PC-3 (cell line): ENCODE data around the gene ZRANB1. TPM values are rescaled to one million over a fixed set of nuclear protein-coding genes. Genes with fewer than 3 reads are reported as not detected.

ENCODE experiments used
- ATAC-seq: fragments of 200-7000 bp; cut with Tn5 transposase; 2 replicates; pipeline ENCODE4 v1.9.1; 2020; ENCODE audit warnings: mild to moderate bottlenecking, moderate library complexity
- BruUV-seq: library from RNA; stranded (reverse); fragments of 400-500 nt; replicated peaks from 2 replicates; lab custom pipeline; 2021; lab: Mats Ljungman, UMichigan
- CTCF ChIA-PET: fragments of 300-600 bp; sonication (Branson Sonifier 250); formaldehyde crosslinking; loops from one replicate; lab custom pipeline; 2022; ENCODE audit warnings: antibody characterized with exemption; lab: Charles Lee
- POLR2A ChIA-PET: fragments of 300-600 bp; sonication (Branson Sonifier 250); formaldehyde crosslinking; loops from one replicate; lab custom pipeline; 2022; ENCODE audit warnings: antibody characterized with exemption; ENCODE audit not compliant: unreplicated experiment; lab: Charles Lee
- DNase-seq: peaks from one replicate; pipeline ENCODE4 v3.0.0-alpha.2; 2015
- H2AFZ ChIP-seq: fragments of 300-600 bp; sonication (generic); 2 replicates; pipeline ENCODE4 v1.6.0; 2016; ENCODE audit warnings: antibody characterized with exemption, low read length
- H3F3A ChIP-seq: fragments of 300-600 bp; sonication (generic); one replicate; pipeline ENCODE4 v1.6.0; 2017; ENCODE audit warnings: antibody characterized with exemption, low read length, control low read depth, mild to moderate bottlenecking; ENCODE audit not compliant: unreplicated experiment
- H3K27ac ChIP-seq: fragments of 300-600 bp; sonication (generic); 2 replicates; pipeline ENCODE4 v1.5.1; 2016; ENCODE audit warnings: mild to moderate bottlenecking, low read length
- H3K27me3 ChIP-seq: fragments of 300-600 bp; sonication (generic); 2 replicates; pipeline ENCODE4 v1.6.1; 2016; ENCODE audit warnings: low read length, mixed read lengths
- H3K36me3 ChIP-seq: fragments of 300-600 bp; sonication (generic); 2 replicates; pipeline ENCODE4 v1.6.1; 2016; ENCODE audit warnings: low read depth, mixed run types, low read length, mixed read lengths
- H3K4me1 ChIP-seq: fragments of 300-600 bp; sonication (generic); 2 replicates; pipeline ENCODE4 v1.5.1; 2016; ENCODE audit warnings: low read length; ENCODE audit not compliant: insufficient read depth
- H3K4me2 ChIP-seq: fragments of 300-600 bp; sonication (generic); 2 replicates; pipeline ENCODE4 v1.6.0; 2016; ENCODE audit warnings: low read length
- H3K4me3 ChIP-seq: fragments of 300-600 bp; sonication (generic); 2 replicates; pipeline ENCODE4 v1.5.1; 2016; ENCODE audit warnings: mild to moderate bottlenecking, low read length, mixed read lengths
- H3K79me2 ChIP-seq: fragments of 300-600 bp; sonication (generic); 2 replicates; pipeline ENCODE4 v1.6.1; 2017; ENCODE audit warnings: low read length, mixed read lengths
- H3K9ac ChIP-seq: fragments of 300-600 bp; sonication (generic); 2 replicates; pipeline ENCODE4 v1.6.0; 2016; ENCODE audit warnings: mild to moderate bottlenecking, low read length
- H3K9me2 ChIP-seq: fragments of 300-600 bp; sonication (generic); replicated peaks from 2 replicates; pipeline ENCODE4 v1.6.1; 2016; ENCODE audit warnings: mixed run types, low read length, mixed read lengths
- H3K9me3 ChIP-seq: fragments of 300-600 bp; sonication (generic); 2 replicates; pipeline ENCODE4 v1.6.1; 2016; ENCODE audit warnings: low read length, mixed read lengths
- H4K20me1 ChIP-seq: fragments of 300-600 bp; sonication (generic); 2 replicates; pipeline ENCODE4 v1.6.1; 2016; ENCODE audit warnings: low read length, mixed read lengths
- EZH2 ChIP-seq: fragments of 300-600 bp; sonication (generic); IDR thresholded peaks from one replicate; pipeline ENCODE4 v1.6.1; 2017; ENCODE audit warnings: antibody characterized with exemption, mild to moderate bottlenecking, low read length; ENCODE audit not compliant: unreplicated experiment
- EZH2phosphoT487 ChIP-seq: fragments of 300-600 bp; sonication (generic); IDR thresholded peaks from 2 replicates; pipeline ENCODE4 v1.6.1; 2018; ENCODE audit warnings: mild to moderate bottlenecking, antibody characterized with exemption, low read length, borderline replicate concordance
- intact Hi-C: fragments of 100-400 bp; cut with micrococcal nuclease; formaldehyde crosslinking; loops from 2 replicates; pipeline ENCODE4 v1.9.0; 2023
- total RNA-seq: library from RNA; depleted of rRNA; stranded (reverse); fragments of >200 nt; gene quantifications from 2 replicates; pipeline ENCODE4 v1.2.3, GENCODE V29; 2014
- TF ChIP-seq, protein P1 (sequence below): fragments of 300-600 bp; sonication (generic); conservative IDR thresholded peaks from 2 replicates; pipeline ENCODE4 v1.5.1; 2017; ENCODE audit warnings: antibody characterized with exemption, low read depth, mild to moderate bottlenecking, low read length

ZRANB1 gene
- total RNA-seq, 1 experiment from 2014 or later: 12.8 TPM

DNA sequence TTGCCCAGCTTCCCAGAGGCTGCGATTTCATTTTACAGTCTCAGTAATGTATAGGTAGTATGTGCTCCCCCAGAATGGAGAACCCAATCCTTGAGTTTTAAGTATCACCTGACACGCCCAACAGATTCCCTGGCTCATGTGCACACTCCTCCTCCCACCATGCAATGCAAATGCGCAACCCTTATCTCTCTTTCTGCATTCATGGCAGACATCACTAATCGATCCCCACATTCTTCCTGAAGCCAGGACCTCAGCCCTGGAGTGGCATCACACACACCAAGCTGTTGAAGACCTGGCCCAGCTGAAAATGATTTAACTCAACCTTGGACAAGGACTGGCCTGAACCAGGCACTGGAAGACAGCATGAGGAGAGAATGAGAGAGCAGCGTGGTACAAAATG, 68.4 kb downstream of the ZRANB1 start:
- BruUV-seq: no TSS peak
- no peaks in the 10 kb centered on the region for H4K20me1 ChIP-seq
- CTCF ChIA-PET: interaction anchor here (1.0 kb wide), 1 partner anchor 18 kb away, joined by 3 read pairs; no protein-coding TSS in a partner anchor
- H2AFZ ChIP-seq: no peak overlapping the region
- intact Hi-C loops: no loop called here
- H3K4me3 ChIP-seq: no peak overlapping the region
- no peak overlapping the region for H3K9ac ChIP-seq
- no peaks in the 10 kb centered on the region; the same call in 1 of the 2 replicates for H3K36me3 ChIP-seq
- no peak overlapping the region for H3K4me2 ChIP-seq
- TF ChIP-seq, protein P1, sequence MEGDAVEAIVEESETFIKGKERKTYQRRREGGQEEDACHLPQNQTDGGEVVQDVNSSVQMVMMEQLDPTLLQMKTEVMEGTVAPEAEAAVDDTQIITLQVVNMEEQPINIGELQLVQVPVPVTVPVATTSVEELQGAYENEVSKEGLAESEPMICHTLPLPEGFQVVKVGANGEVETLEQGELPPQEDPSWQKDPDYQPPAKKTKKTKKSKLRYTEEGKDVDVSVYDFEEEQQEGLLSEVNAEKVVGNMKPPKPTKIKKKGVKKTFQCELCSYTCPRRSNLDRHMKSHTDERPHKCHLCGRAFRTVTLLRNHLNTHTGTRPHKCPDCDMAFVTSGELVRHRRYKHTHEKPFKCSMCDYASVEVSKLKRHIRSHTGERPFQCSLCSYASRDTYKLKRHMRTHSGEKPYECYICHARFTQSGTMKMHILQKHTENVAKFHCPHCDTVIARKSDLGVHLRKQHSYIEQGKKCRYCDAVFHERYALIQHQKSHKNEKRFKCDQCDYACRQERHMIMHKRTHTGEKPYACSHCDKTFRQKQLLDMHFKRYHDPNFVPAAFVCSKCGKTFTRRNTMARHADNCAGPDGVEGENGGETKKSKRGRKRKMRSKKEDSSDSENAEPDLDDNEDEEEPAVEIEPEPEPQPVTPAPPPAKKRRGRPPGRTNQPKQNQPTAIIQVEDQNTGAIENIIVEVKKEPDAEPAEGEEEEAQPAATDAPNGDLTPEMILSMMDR: no peak
- no peak for TF ChIP-seq EZH2phosphoT487
- no peak for TF ChIP-seq EZH2
- H3K27ac ChIP-seq: no peak overlapping the region
- no peaks in the 10 kb centered on the region for H3K9me2 ChIP-seq
- peaks cover 19% of the 10 kb centered on the region; the same call in 1 of the 2 replicates for H3K79me2 ChIP-seq
- H3K9me3 ChIP-seq: no peaks in the 10 kb centered on the region
- POLR2A ChIA-PET: interaction anchor here (0.5 kb wide), 1 partner anchor 12 kb away, joined by 5 read pairs; no protein-coding TSS in a partner anchor
- no peak for ATAC-seq
- no peak for DNase-seq
- H3K4me1 ChIP-seq: peaks cover 8% of the 10 kb centered on the region; the same call in 1 of the 2 replicates
- H3K27me3 ChIP-seq: no peaks in the 10 kb centered on the region
- no peaks in the 10 kb centered on the region for H3F3A ChIP-seq

DNA sequence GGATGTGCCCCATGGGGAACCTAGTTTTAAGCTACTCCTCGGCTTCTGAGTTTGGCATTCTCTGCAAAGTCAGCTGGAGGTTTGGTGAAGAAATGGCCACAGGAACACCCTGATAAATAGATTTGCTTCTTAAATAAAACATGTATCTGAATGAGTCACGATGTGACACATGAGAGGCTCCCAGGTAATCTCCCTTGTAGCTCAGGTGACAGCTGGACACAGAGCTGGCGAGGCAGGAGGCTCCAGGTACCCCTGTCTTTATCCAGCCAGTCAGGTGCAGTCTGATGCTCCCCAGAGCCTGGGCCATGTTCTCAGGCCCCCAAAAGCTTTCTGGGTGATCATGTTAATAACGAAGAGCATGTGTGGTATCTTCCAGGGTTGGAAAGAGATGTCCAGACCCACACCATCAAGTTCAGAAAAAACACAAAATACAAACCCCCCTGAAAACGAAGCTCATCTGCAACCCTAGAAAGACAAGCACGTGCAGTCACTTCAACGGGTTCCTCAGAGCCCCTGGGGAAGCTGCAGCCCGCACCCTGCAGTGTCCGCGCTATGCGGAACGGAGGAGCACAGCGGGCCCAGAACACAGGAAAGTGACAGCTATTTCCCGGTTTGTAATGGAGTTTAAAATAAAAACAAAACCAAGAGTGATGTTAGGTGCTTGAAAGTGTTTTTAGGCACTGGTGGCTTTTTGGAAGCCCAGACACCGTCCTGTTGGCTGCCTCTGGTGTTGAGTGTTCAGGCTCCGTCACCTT, 69.4 kb downstream of the ZRANB1 start:
- Histone ChIP-seq H3K9ac (no peak overlapping the region), H3K9me3 (no peaks in the 10 kb centered on the region), H2AFZ (no peak overlapping the region), H3F3A (no peaks in the 10 kb centered on the region), H3K4me2 (no peak overlapping the region), H4K20me1 (no peaks in the 10 kb centered on the region), H3K79me2 (peaks cover 19% of the 10 kb centered on the region; the same call in 1 of the 2 replicates), H3K27me3 (no peaks in the 10 kb centered on the region), H3K36me3 (no peaks in the 10 kb centered on the region; the same call in 1 of the 2 replicates), H3K27ac (no peak overlapping the region), H3K4me3 (no peak overlapping the region), H3K9me2 (no peaks in the 10 kb centered on the region), H3K4me1 (peaks cover 8% of the 10 kb centered on the region; the same call in 1 of the 2 replicates)
- no TSS peak for BruUV-seq
- ChIA-PET POLR2A (no interaction called here), CTCF (no interaction called here)
- ATAC-seq (no peak), DNase-seq (peak; percentile 25)
- no peak for TF ChIP-seq EZH2
- TF ChIP-seq EZH2phosphoT487: no peak
- intact Hi-C loops: no loop called here

DNA sequence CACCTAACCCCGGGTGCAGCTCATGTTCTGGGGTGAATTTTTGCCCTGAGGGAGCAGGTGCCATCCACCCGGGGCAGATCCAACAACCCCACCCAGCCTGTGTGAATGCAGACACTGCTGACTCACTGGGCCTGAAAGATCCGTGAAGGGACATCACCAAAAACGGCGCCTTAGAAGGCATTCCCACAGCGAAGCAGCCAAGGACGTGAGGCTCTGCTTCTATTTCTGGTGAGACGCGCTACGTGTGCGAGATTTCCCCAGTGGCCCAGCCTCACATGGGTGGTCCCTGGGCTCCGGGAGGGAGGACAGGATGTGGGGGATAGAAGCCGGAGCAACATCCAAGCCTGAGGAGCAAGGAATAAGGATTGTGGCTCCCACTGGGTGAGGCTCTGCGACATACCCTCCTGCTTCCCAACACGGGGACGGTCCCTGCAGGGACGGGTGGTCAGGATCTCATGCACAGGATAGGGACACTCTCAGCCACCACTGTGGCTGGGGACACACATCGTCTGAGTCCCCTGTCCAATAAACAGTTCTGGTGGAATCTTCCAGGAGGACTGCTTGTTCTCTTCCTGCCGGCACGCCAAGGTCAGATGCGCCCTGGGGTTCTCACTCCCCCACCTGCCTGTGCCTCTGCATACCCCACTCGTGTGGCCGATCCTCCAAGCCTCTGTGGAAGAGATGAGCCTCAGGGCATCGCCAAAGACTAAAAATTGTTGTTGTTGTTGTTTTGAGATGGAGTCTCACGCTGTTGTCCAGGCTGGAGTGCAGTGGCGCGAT, 70.2 kb downstream of the ZRANB1 start:
- no peaks in the 10 kb centered on the region for H3F3A ChIP-seq
- TF ChIP-seq EZH2phosphoT487 (no peak), EZH2 (no peak)
- TF ChIP-seq, protein P1: no peak
- H3K9me2 ChIP-seq: no peaks in the 10 kb centered on the region
- no peak overlapping the region for H2AFZ ChIP-seq
- H3K79me2 ChIP-seq: peaks cover 19% of the 10 kb centered on the region
- DNase-seq (no peak), ATAC-seq (no peak)
- intact Hi-C loops: no loop called here
- no peaks in the 10 kb centered on the region for H3K9me3 ChIP-seq
- H3K4me1 ChIP-seq: peaks cover 8% of the 10 kb centered on the region; the same call in 1 of the 2 replicates
- no TSS peak for BruUV-seq
- POLR2A ChIA-PET: no interaction called here
- H3K4me2 ChIP-seq: no peak overlapping the region
- no peak overlapping the region for H3K27ac ChIP-seq
- no peak overlapping the region for H3K4me3 ChIP-seq
- H3K27me3 ChIP-seq: no peaks in the 10 kb centered on the region
- no peaks in the 10 kb centered on the region for H4K20me1 ChIP-seq
- CTCF ChIA-PET: no interaction called here
- H3K36me3 ChIP-seq: no peaks in the 10 kb centered on the region; the same call in 1 of the 2 replicates
- no peak overlapping the region for H3K9ac ChIP-seq
